ENCODE data around the gene RELN. TPM values are rescaled to one million over a fixed set of nuclear protein-coding genes. Genes with fewer than 3 reads are reported as not detected.

RELN gene
- total and polyA plus RNA-seq, 2 of the 13 experiments (the other 11 are each of a cell fraction or from before 2014, with no cell fraction given), result 315 to 332 TPM

DNA sequence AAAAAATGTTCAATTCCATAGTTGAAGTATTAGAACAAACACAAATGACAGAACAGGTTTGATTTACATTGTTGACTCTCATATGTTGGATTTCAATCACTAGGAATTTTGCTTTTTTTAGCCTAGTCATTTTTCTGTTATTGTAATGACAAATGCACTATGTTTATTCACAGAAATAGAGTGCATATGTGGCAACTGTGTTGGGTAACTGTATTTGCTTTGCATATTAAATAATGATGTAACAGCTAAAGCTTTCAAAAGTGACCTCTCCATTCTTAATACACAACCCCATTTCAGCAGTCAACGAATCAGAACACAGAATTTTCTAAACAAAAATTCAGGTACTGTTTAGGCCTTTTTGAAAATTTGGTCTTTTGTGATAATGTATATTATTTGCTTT is 489.5 kb downstream of the RELN start:
- no peak for FAIRE-seq
- H3K9me3 ChIP-seq (ENCODE audit: low read length), result no peaks in the 10 kb centered on the region
- no TSS peak for BruUV-seq (replicated peaks)
- no peaks in the 10 kb centered on the region; a peak in 1 of 5 replicates for H3K27me3 ChIP-seq (ENCODE audit: control insufficient read depth in 1 of 2, insufficient read depth in 2 of 2, low read length in 2 of 2)
- no peak overlapping the region for H3K4me3 ChIP-seq (replicated peaks in 1 of 3; ENCODE audit: insufficient read depth in 1 of 3, low read depth in 2 of 3, low read length in 3 of 3)
- H2AFZ ChIP-seq (ENCODE audit: low read length), result no peak overlapping the region
- no peak overlapping the region for H3K27ac ChIP-seq (ENCODE audit: extremely low read length, insufficient read depth, low read length)
- H3K36me3 ChIP-seq (replicated peaks in 1 of 2; ENCODE audit: control insufficient read depth in 1 of 2, insufficient read depth in 2 of 2, low read length in 2 of 2), result peaks cover 0 to 56% of the 10 kb centered on the region in 2 experiments; a peak in 3 of 5 replicates
- no peak for DNase-seq (ENCODE audit: low spot score)
- no peaks in the 10 kb centered on the region for H3K4me1 ChIP-seq (ENCODE audit: insufficient read depth, low read length)
- CTCF ChIA-PET (ENCODE audit: low intra/inter-chr PET ratio, low total read pairs), result no interaction called here
- in situ Hi-C loops (cut with HindIII; ENCODE audit: extremely low pct_ligation_motif_present, low pct_unique_long_range_greater_than_20kb), result no loop called here
- no peak overlapping the region for H3K4me2 ChIP-seq (ENCODE audit: low read depth, low read length)
- no peaks in the 10 kb centered on the region for H3K79me2 ChIP-seq (ENCODE audit: insufficient read depth, low read length)
- H4K20me1 ChIP-seq (ENCODE audit: insufficient read depth, low read length), result no peaks in the 10 kb centered on the region
- no peak for ATAC-seq
- POLR2A ChIA-PET, result no interaction called here
- WGBS (ENCODE audit: low lambda C conversion rate), result 27% methylated on average over 1 of the region's 1 CpG
- TF ChIP-seq CEBPB (IDR thresholded peaks at IDR 0.05; ENCODE audit: borderline replicate concordance, low read depth, low read length), result 0 out of 2 replicates have a peak, but pooled peaks have one; percentile 8
- TF ChIP-seq ZNF280D (CRISPR knock-in tag; IDR thresholded peaks at IDR 0.05), result no peak
- intact Hi-C loops (cut with micrococcal nuclease; ENCODE audit: unreplicated experiment), result no loop called here
- H3K9ac ChIP-seq (ENCODE audit: insufficient read depth, low read depth, low read length), result no peak overlapping the region

GRCh38 chr7:103487419-103487818 is 502.0 kb downstream of the RELN start:
- BruUV-seq (replicated peaks), result no TSS peak
- DNase-seq (ENCODE audit: low spot score), result peak; percentile 48
- FAIRE-seq, result no peak
- Histone ChIP-seq H3K27ac (ENCODE audit: extremely low read length, insufficient read depth, low read length) (no peak overlapping the region), H3K9me3 (ENCODE audit: low read length) (no peaks in the 10 kb centered on the region), H3K4me2 (ENCODE audit: low read depth, low read length) (no peak overlapping the region), H3K36me3 (replicated peaks in 1 of 2; ENCODE audit: control insufficient read depth in 1 of 2, insufficient read depth in 2 of 2, low read length in 2 of 2) (peaks cover 1 to 44% of the 10 kb centered on the region in 2 experiments; a peak in 4 of 5 replicates), H3K27me3 (ENCODE audit: control insufficient read depth in 1 of 2, insufficient read depth in 2 of 2, low read length in 2 of 2) (no peaks in the 10 kb centered on the region; a peak in 1 of 5 replicates), H3K79me2 (ENCODE audit: insufficient read depth, low read length) (no peaks in the 10 kb centered on the region), H3K4me3 (replicated peaks in 1 of 3; ENCODE audit: insufficient read depth in 1 of 3, low read depth in 2 of 3, low read length in 3 of 3) (no peak overlapping the region), H3K9ac (ENCODE audit: insufficient read depth, low read depth, low read length) (no peak overlapping the region), H3K4me1 (ENCODE audit: insufficient read depth, low read length) (peaks cover 20% of the 10 kb centered on the region), H2AFZ (ENCODE audit: low read length) (no peak overlapping the region), H4K20me1 (ENCODE audit: insufficient read depth, low read length) (no peaks in the 10 kb centered on the region; the same call in 1 of the 2 replicates)
- in situ Hi-C loops (cut with HindIII; ENCODE audit: extremely low pct_ligation_motif_present, low pct_unique_long_range_greater_than_20kb), result no loop called here
- ChIA-PET POLR2A (no interaction called here), CTCF (ENCODE audit: low intra/inter-chr PET ratio, low total read pairs) (no interaction called here)
- WGBS (ENCODE audit: low lambda C conversion rate), result 18% methylated on average over 4 of the region's 4 CpGs
- intact Hi-C loops (cut with micrococcal nuclease; ENCODE audit: unreplicated experiment), result no loop called here
- peak; percentile 88 for ATAC-seq
- TF ChIP-seq ZNF550 (CRISPR knock-in tag; IDR thresholded peaks at IDR 0.05; ENCODE audit: borderline replicate concordance) (no peak), TBX3 (IDR thresholded peaks at IDR 0.05; ENCODE audit: borderline replicate concordance) (peak; percentile 90), LCORL (IDR thresholded peaks at IDR 0.05) (no peak), LCORL (CRISPR knock-in tag; IDR thresholded peaks at IDR 0.05) (0 out of 2 replicates have a peak, but pooled peaks have one; percentile 51), ZNF609 (CRISPR knock-in tag; IDR thresholded peaks at IDR 0.05; ENCODE audit: borderline replicate concordance) (peak; percentile 95), GFI1 (CRISPR knock-in tag; IDR thresholded peaks at IDR 0.05; ENCODE audit: borderline replicate concordance) (peak; percentile 88), CREM (IDR thresholded peaks at IDR 0.05) (peak; percentile 35; the same call in 1 of the 2 replicates), CREM (CRISPR knock-in tag; IDR thresholded peaks at IDR 0.05) (no peak), HMG20A (CRISPR knock-in tag; IDR thresholded peaks at IDR 0.05; ENCODE audit: borderline replicate concordance) (peak; percentile 59; the same call in 1 of the 2 replicates), ZNF143 (CRISPR knock-in tag; IDR thresholded peaks at IDR 0.05) (no peak)
